Keratinocyte (primary cell): ENCODE measurements around the gene TMC1. TPM values are rescaled to one million over a fixed set of nuclear protein-coding genes. Genes with fewer than 3 reads are reported as not detected.

ENCODE experiments used
- DNase-seq: peaks from one replicate; pipeline ENCODE4 v3.0.0-alpha.2; 2011; ENCODE audit warnings: low read depth, missing footprints, low spot score
- FAIRE-seq: peaks from 2 replicates; lab custom pipeline; 2011; peaks lifted over from hg19 to GRCh38; lab: Jason Lieb, UNC
- H2AFZ ChIP-seq: 2 replicates; pipeline ENCODE4 v1.6.0; 2012; ENCODE audit warnings: low read length, control low read depth, inconsistent platforms; ENCODE audit not compliant: control insufficient read depth
- H3K27ac ChIP-seq: 2 replicates; pipeline ENCODE4 v1.5.1; 2011; ENCODE audit warnings: low read length; ENCODE audit not compliant: control insufficient read depth, insufficient read depth
- H3K27me3 ChIP-seq: 3 replicates; pipeline ENCODE4 v1.6.0; 2011; ENCODE audit warnings: low read length; ENCODE audit not compliant: control insufficient read depth, insufficient read depth; ENCODE audit errors: extremely low read depth
- H3K36me3 ChIP-seq, 2 experiments: 2 replicates in 1 of 2; 3 replicates in 1 of 2; pipeline ENCODE4 v1.5.1; 2011; ENCODE audit warnings: low read length in 2 of 2, mild to moderate bottlenecking in 1 of 2; ENCODE audit not compliant: control insufficient read depth in 2 of 2, insufficient read depth in 2 of 2; ENCODE audit errors: extremely low read depth in 1 of 2
- H3K4me1 ChIP-seq: 3 replicates; pipeline ENCODE4 v1.5.1; 2011; ENCODE audit warnings: low read length; ENCODE audit not compliant: control insufficient read depth, insufficient read depth; ENCODE audit errors: extremely low read depth
- H3K4me2 ChIP-seq: 3 replicates; pipeline ENCODE4 v1.6.0; 2011; ENCODE audit warnings: low read depth, low read length; ENCODE audit not compliant: control insufficient read depth, insufficient read depth; ENCODE audit errors: extremely low read depth
- H3K4me3 ChIP-seq, 3 experiments: fragments of 200-600 bp in 1 of 3; sonication (generic) in 1 of 3; 2 replicates in 2 of 3; 3 replicates in 1 of 3; pipeline ENCODE4 v1.5.1; 2011 to 2016; ENCODE audit warnings: low read length in 3 of 3, mild to moderate bottlenecking in 3 of 3, control low read depth in 2 of 3, inconsistent platforms in 1 of 3, low read depth in 1 of 3, mixed read lengths in 1 of 3, mixed run types in 1 of 3, moderate library complexity in 1 of 3; ENCODE audit not compliant: control insufficient read depth in 2 of 3, insufficient read depth in 2 of 3; ENCODE audit errors: extremely low read depth in 1 of 3
- H3K79me2 ChIP-seq: 2 replicates; pipeline ENCODE4 v1.6.0; 2012; ENCODE audit warnings: low read length; ENCODE audit not compliant: control insufficient read depth, insufficient read depth
- H3K9ac ChIP-seq: 3 replicates; pipeline ENCODE4 v1.6.0; 2011; ENCODE audit warnings: low read length; ENCODE audit not compliant: control insufficient read depth, insufficient read depth; ENCODE audit errors: extremely low read depth
- H3K9me1 ChIP-seq: 3 replicates; pipeline ENCODE4 v1.6.0; 2011; ENCODE audit warnings: low read length; ENCODE audit not compliant: control insufficient read depth, insufficient read depth; ENCODE audit errors: extremely low read depth
- H3K9me3 ChIP-seq: 2 replicates; pipeline ENCODE4 v1.5.1; 2012; ENCODE audit warnings: low read depth, low read length; ENCODE audit not compliant: control insufficient read depth
- H4K20me1 ChIP-seq: 3 replicates; pipeline ENCODE4 v1.6.0; 2011; ENCODE audit warnings: low read length; ENCODE audit not compliant: control insufficient read depth, insufficient read depth; ENCODE audit errors: extremely low read depth
- CTCF ChIP-seq, 3 experiments: IDR thresholded peaks in 1 of 3; conservative IDR thresholded peaks in 1 of 3; optimal IDR thresholded peaks in 1 of 3; 2 replicates in 2 of 3; 3 replicates in 1 of 3; pipeline versions ENCODE3 to v1.5.1; 2011; ENCODE audit warnings: low read length in 3 of 3, mild to moderate bottlenecking in 3 of 3, moderate library complexity in 2 of 3, control low read depth in 1 of 3, inconsistent platforms in 1 of 3; ENCODE audit not compliant: insufficient read depth in 2 of 3; ENCODE audit errors: extremely low read depth in 1 of 3
- EZH2 ChIP-seq: IDR thresholded peaks from one replicate; pipeline ENCODE4 v1.6.1; 2012; ENCODE audit warnings: inconsistent platforms, mild to moderate bottlenecking, low read length, moderate library complexity
- dilution Hi-C: fragments of 300-500 bp; cut with MboI; formaldehyde crosslinking; loops from one replicate; pipeline ENCODE4 v1.7.0; 2020; ENCODE audit warnings: low sequenced_read_pairs; ENCODE audit not compliant: extremely low pct_ligation_motif_present
- polyA plus RNA-seq, 5 experiments: library from polyadenylated mRNA; depleted of rRNA in 3 of 5; stranded (reverse) in 3 of 5; stranded (forward) in 1 of 5; unstranded in 1 of 5; fragments of >200 nt; gene quantifications; 1 replicate in 1 of 5; 2 replicates in 3 of 5; 3 replicates in 1 of 5; pipeline versions ENCODE4 v1.2.1 to v1.2.3, GENCODE V29; 2011 to 2012; ENCODE audit warnings: missing spikeins in 2 of 5, low read depth in 1 of 5, low replicate concordance in 1 of 5

TMC1 gene
- polyA plus RNA-seq, 1 donor (not counting 4 experiments of a cell fraction or from before 2014, with no cell fraction given) = 0.05 TPM

- dilution Hi-C loops = no loop called here
- Histone ChIP-seq H3K36me3 (no peaks in the 10 kb centered on the region), H3K4me3 (no peak overlapping the region), H2AFZ (no peak overlapping the region), H3K9me1 (no peaks in the 10 kb centered on the region), H3K27ac (no peak overlapping the region), H3K9ac (no peak overlapping the region), H3K4me2 (no peak overlapping the region), H3K4me1 (no peaks in the 10 kb centered on the region), H3K9me3 (no peaks in the 10 kb centered on the region), H4K20me1 (no peaks in the 10 kb centered on the region), H3K27me3 (peaks cover 3% of the 10 kb centered on the region), H3K79me2 (no peaks in the 10 kb centered on the region)
- no peak for DNase-seq
- no peak for TF ChIP-seq EZH2
- no peak for TF ChIP-seq CTCF (optimal IDR thresholded peaks at IDR 0.05 in 1 of 3, IDR thresholded peaks at IDR 0.05 in 1 of 3, conservative IDR thresholded peaks at IDR 0.05 in 1 of 3; ENCODE audit: extremely low read depth in 1 of 3, insufficient read depth in 2 of 3, low read length in 3 of 3)
- FAIRE-seq = no peak
These were observed 180.1 kb downstream of the TMC1 start for GRCh38 chr9:72701510-72701909.

- Histone ChIP-seq H3K27ac (no peak overlapping the region), H3K36me3 (no peaks in the 10 kb centered on the region), H3K4me3 (no peak overlapping the region), H2AFZ (no peak overlapping the region), H3K27me3 (peaks cover 3% of the 10 kb centered on the region), H3K9ac (no peak overlapping the region), H3K4me1 (no peaks in the 10 kb centered on the region), H3K79me2 (no peaks in the 10 kb centered on the region), H3K9me1 (no peaks in the 10 kb centered on the region), H4K20me1 (no peaks in the 10 kb centered on the region), H3K9me3 (no peaks in the 10 kb centered on the region), H3K4me2 (no peak overlapping the region)
- no peak for TF ChIP-seq EZH2
- no peak for TF ChIP-seq CTCF (optimal IDR thresholded peaks at IDR 0.05 in 1 of 3, IDR thresholded peaks at IDR 0.05 in 1 of 3, conservative IDR thresholded peaks at IDR 0.05 in 1 of 3; ENCODE audit: extremely low read depth in 1 of 3, insufficient read depth in 2 of 3, low read length in 3 of 3)
- DNase-seq (no peak), FAIRE-seq (no peak)
- dilution Hi-C loops = no loop called here
These were observed 182.2 kb downstream of the TMC1 start for GRCh38 chr9:72703574-72703973.
